GM12878 (cell line): ENCODE measurements around the gene PCDHGB2. TPM values are rescaled to one million over a fixed set of nuclear protein-coding genes. Genes with fewer than 3 reads are reported as not detected.

Source experiments
- ATAC-seq: fragments of 200-7000 bp; cut with Tn5 transposase; 3 replicates; pipeline ENCODE4 v1.9.1; 2020; ENCODE audit warnings: mild to moderate bottlenecking, moderate library complexity
- BruUV-seq: library from RNA; stranded (reverse); fragments of 400-500 nt; replicated peaks from 2 replicates; lab custom pipeline; 2021; lab: Mats Ljungman, UMichigan
- CTCF ChIA-PET: fragments of 300-600 bp; sonication (Branson Sonifier 250); formaldehyde crosslinking; extraction: SDS; loops from one replicate; lab custom pipeline; 2021; ENCODE audit warnings: inconsistent platforms; lab: Yijun Ruan, JAX
- POLR2A ChIA-PET: fragments of 350-600 bp; formaldehyde crosslinking; extraction: SDS; loops from one replicate; lab custom pipeline; 2021; ENCODE audit warnings: inconsistent platforms; lab: Charles Lee
- RAD21 ChIA-PET: fragments of 300-600 bp; sonication (Branson Sonifier 250); formaldehyde crosslinking; loops from one replicate; lab custom pipeline; 2023; ENCODE audit warnings: antibody characterized with exemption; ENCODE audit not compliant: unreplicated experiment; lab: Charles Lee
- SMC1A ChIA-PET: fragments of 300-600 bp; sonication (Branson Sonifier 250); formaldehyde crosslinking; loops from one replicate; lab custom pipeline; 2023; ENCODE audit not compliant: unreplicated experiment, uncharacterized antibody; lab: Charles Lee
- DNase-seq: peaks from one replicate; pipeline ENCODE4 v3.0.0-alpha.2; 2011; ENCODE audit warnings: low read depth, low spot score
- FAIRE-seq: peaks from 3 replicates; lab custom pipeline; 2011; peaks lifted over from hg19 to GRCh38; lab: Jason Lieb, UNC
- H2AFZ ChIP-seq: 2 replicates; pipeline ENCODE4 v1.6.0; 2011; ENCODE audit warnings: low read depth, low read length, control low read depth; ENCODE audit not compliant: control insufficient read depth
- H3K27ac ChIP-seq: 2 replicates; pipeline ENCODE4 v1.5.1; 2011; ENCODE audit warnings: control low read depth; ENCODE audit not compliant: control insufficient read depth, insufficient read depth
- H3K27me3 ChIP-seq, 2 experiments: replicated peaks in 1 of 2; 2 replicates each; pipeline versions ENCODE4 v1.6.0 to v1.6.1; 2011; ENCODE audit warnings: low read length in 1 of 2; ENCODE audit not compliant: control insufficient read depth in 2 of 2, insufficient read depth in 2 of 2
- H3K36me3 ChIP-seq, 2 experiments: 2 replicates each; pipeline ENCODE4 v1.5.1; 2011; ENCODE audit warnings: low read length in 1 of 2; ENCODE audit not compliant: control insufficient read depth in 2 of 2, insufficient read depth in 2 of 2
- H3K4me1 ChIP-seq: 2 replicates; pipeline ENCODE4 v1.6.1; 2011; ENCODE audit warnings: mild to moderate bottlenecking, low read length, moderate library complexity, mixed read lengths; ENCODE audit not compliant: control insufficient read depth, insufficient read depth
- H3K4me2 ChIP-seq: 2 replicates; pipeline ENCODE4 v1.6.0; 2011; ENCODE audit warnings: control low read depth; ENCODE audit not compliant: control insufficient read depth, insufficient read depth
- H3K4me3 ChIP-seq: fragments of 200-600 bp; sonication (generic); 2 replicates; pipeline ENCODE4 v1.5.1; 2016
- H3K79me2 ChIP-seq: 2 replicates; pipeline ENCODE4 v1.6.0; 2011; ENCODE audit warnings: low read length; ENCODE audit not compliant: control insufficient read depth, insufficient read depth
- H3K9ac ChIP-seq: 2 replicates; pipeline ENCODE4 v1.8.0; 2011; ENCODE audit warnings: low read length, control low read depth, mixed read lengths; ENCODE audit not compliant: control insufficient read depth, insufficient read depth
- H3K9me3 ChIP-seq: replicated peaks from 3 replicates; pipeline ENCODE4 v1.5.1; 2011; ENCODE audit warnings: mild to moderate bottlenecking, low read length; ENCODE audit not compliant: control insufficient read depth, insufficient read depth
- H4K20me1 ChIP-seq: 2 replicates; pipeline ENCODE4 v1.6.0; 2011; ENCODE audit not compliant: control insufficient read depth, insufficient read depth
- BRCA1 ChIP-seq: IDR thresholded peaks from 2 replicates; pipeline ENCODE4 v1.6.1; 2011; ENCODE audit warnings: low read depth, low read length, improper control_type of control experiment
- CHD4 ChIP-seq: fragments of 200-600 bp; sonication (generic); IDR thresholded peaks from 2 replicates; pipeline ENCODE4 v1.6.1; 2016; ENCODE audit warnings: mild to moderate bottlenecking
- CTCF ChIP-seq, 3 experiments: IDR thresholded peaks in 2 of 3; conservative IDR thresholded peaks in 1 of 3; 2 replicates each; pipeline ENCODE4 v1.5.1; 2011; ENCODE audit warnings: low read depth in 3 of 3, low read length in 3 of 3, mild to moderate bottlenecking in 3 of 3, control low read depth in 2 of 3, moderate library complexity in 2 of 3, inconsistent platforms in 1 of 3, mixed read lengths in 1 of 3; ENCODE audit not compliant: control insufficient read depth in 2 of 3, insufficient read depth in 1 of 3; ENCODE audit errors: extremely low read depth in 1 of 3
- ETV6 ChIP-seq, 2 experiments: fragments of 450-650 bp in 1 of 2; IDR thresholded peaks in 1 of 2; conservative IDR thresholded peaks in 1 of 2; 2 replicates each; pipeline ENCODE4 v1.6.1; 2014; ENCODE audit warnings: antibody characterized with exemption in 1 of 2, borderline replicate concordance in 1 of 2, low read depth in 1 of 2, mild to moderate bottlenecking in 1 of 2, moderate library complexity in 1 of 2
- JUND ChIP-seq: IDR thresholded peaks from 2 replicates; pipeline ENCODE4 v1.6.1; 2012; ENCODE audit warnings: low read depth, mild to moderate bottlenecking, low read length, improper control_type of control experiment, moderate library complexity
- MYB ChIP-seq: fragments of 150-350 bp; IDR thresholded peaks from 2 replicates; pipeline ENCODE4 v1.6.1; 2014; ENCODE audit warnings: mild to moderate bottlenecking, low read depth, low read length, borderline replicate concordance
- MYC ChIP-seq: IDR thresholded peaks from 2 replicates; pipeline ENCODE4 v1.6.1; 2011; ENCODE audit warnings: mild to moderate bottlenecking, low read length, moderate library complexity, inconsistent platforms; ENCODE audit not compliant: insufficient read depth, insufficient replicate concordance, insufficient read length, severe bottlenecking
- NFYA ChIP-seq: IDR thresholded peaks from 2 replicates; pipeline ENCODE4 v1.6.1; 2011; ENCODE audit warnings: low read depth, mild to moderate bottlenecking, low read length, improper control_type of control experiment, borderline replicate concordance
- POU2F2 ChIP-seq: IDR thresholded peaks from 3 replicates; pipeline ENCODE4 v1.6.1; 2011; ENCODE audit warnings: low read depth, mild to moderate bottlenecking, low read length, borderline replicate concordance
- RAD21 ChIP-seq: IDR thresholded peaks from 2 replicates; pipeline ENCODE4 v1.6.1; 2011; ENCODE audit warnings: mild to moderate bottlenecking, low read depth, low read length, moderate library complexity; ENCODE audit not compliant: insufficient read depth
- SKIL ChIP-seq: fragments of 450-650 bp; IDR thresholded peaks from 2 replicates; pipeline ENCODE4 v1.6.1; 2017; ENCODE audit warnings: mild to moderate bottlenecking, low read depth, inconsistent platforms; ENCODE audit not compliant: poor library complexity, severe bottlenecking
- SP1 ChIP-seq: IDR thresholded peaks from one replicate; pipeline ENCODE4 v1.6.1; 2011; ENCODE audit warnings: low read depth, low read length
- USF1 ChIP-seq: IDR thresholded peaks from 2 replicates; pipeline ENCODE4 v1.6.1; 2011; ENCODE audit warnings: borderline replicate concordance, low read depth, mild to moderate bottlenecking, moderate library complexity, mixed read lengths, low read length; ENCODE audit not compliant: insufficient read depth; ENCODE audit errors: extremely low read length
- ZSCAN29 ChIP-seq: fragments of 450-650 bp; IDR thresholded peaks from 2 replicates; pipeline ENCODE4 v1.6.1; 2017; ENCODE audit warnings: mild to moderate bottlenecking, moderate library complexity
- WGBS: methylation state at CpG from one replicate; pipeline ENCODE4 v1.1.6; 2016; ENCODE audit warnings: low lambda C conversion rate; ENCODE audit not compliant: insufficient replicate concordance, insufficient coverage; ENCODE audit errors: missing lambda C conversion rate; 5-methylcytosine and 5-hydroxymethylcytosine counted together
- in situ Hi-C: fragments of 300-500 bp; cut with MboI; formaldehyde crosslinking; loops from 9 replicates; pipeline ENCODE4 v1.14.3; 2018; ENCODE audit warnings: mixed read lengths
- intact Hi-C: fragments of 100-400 bp; cut with micrococcal nuclease; formaldehyde crosslinking; loops from one replicate; pipeline ENCODE4 v1.14.2; 2022; ENCODE audit not compliant: unreplicated experiment
- polyA plus RNA-seq, 11 experiments: library from polyadenylated mRNA; depleted of rRNA in 4 of 11; unstranded in 6 of 11; stranded (reverse) in 5 of 11; fragments of >200 nt; fragmentation: Nextera tagmentation in 4 of 11; fragmentation: Illumina TruSeq in 1 of 11; extraction: Ambion mirVana in 4 of 11; extraction: Trizol in 1 of 11; gene quantifications; 1 replicate in 1 of 11; 2 replicates in 10 of 11; pipeline versions ENCODE4 v1.2.1 to v1.2.3, GENCODE V29; 2011 to 2016; ENCODE audit warnings: inconsistent platforms in 2 of 11, missing spikeins in 2 of 11, low read depth in 1 of 11
- total RNA-seq, 4 experiments: library from RNA; depleted of rRNA in 3 of 4; stranded (reverse); fragments of >200 nt in 3 of 4; fragmentation: Illumina TruSeq in 1 of 4; extraction: Trizol in 1 of 4; gene quantifications; 2 replicates each; pipeline versions ENCODE4 v1.2.1 to v1.2.3, GENCODE V29; 2013 to 2021

The PCDHGB2 gene
- total and polyA plus RNA-seq, 10 of the 15 experiments (the other 5 are each of a cell fraction or from before 2014, with no cell fraction given) = 0.06 to 0.38 (median 0.19) TPM; not detected in 2

DNA sequence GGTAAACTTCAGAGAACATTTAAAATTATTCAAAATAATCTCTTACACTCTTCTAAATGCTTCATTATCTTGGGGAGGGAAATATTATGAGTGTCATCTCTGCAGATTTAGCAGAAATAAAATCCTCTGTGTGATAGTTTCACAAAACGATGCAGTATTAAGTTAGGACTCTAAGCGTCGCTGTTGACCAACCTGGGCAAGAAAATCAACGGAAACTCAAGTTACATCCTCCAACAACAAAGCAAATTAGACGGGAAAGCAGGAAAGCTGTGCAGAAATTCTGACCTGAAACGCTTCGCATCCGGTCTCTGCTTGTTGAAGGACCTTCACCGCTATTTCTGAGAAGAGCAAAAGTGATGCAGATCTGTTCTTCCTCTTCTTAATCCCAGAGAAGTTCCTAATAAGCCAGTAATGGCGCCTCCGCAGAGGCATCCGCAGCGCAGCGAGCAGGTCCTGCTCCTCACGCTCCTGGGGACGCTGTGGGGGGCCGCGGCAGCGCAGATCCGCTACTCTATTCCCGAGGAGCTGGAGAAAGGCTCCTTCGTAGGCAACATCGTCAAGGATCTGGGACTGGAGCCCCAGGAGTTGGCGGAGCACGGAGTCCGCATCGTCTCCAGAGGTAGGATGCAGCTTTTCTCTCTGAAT is 14.0 kb downstream of the PCDHGB2 start, which contains the start of gene PCDHGA6:
PCDHGA6 (plus strand) TSS at position 219 of the 645 bp plus-strand sequence; CDS start at position 412, 193 bp downstream.
- Histone ChIP-seq H3K4me3 (no peak within 1 kb of the TSS), H3K36me3 (no peaks in the 10 kb centered on the region), H3K4me2 (no peak within 1 kb of the TSS), H3K9ac (no peak within 1 kb of the TSS), H4K20me1 (no peaks in the 10 kb centered on the region), H3K27me3 (no peaks in the 10 kb centered on the region), H3K27ac (no peak within 1 kb of the TSS), H3K79me2 (no peaks in the 10 kb centered on the region), H2AFZ (no peak within 1 kb of the TSS; the same call in 1 of the 2 replicates), H3K9me3 (peaks cover 17% of the 10 kb centered on the region; the same call in 2 of the 3 replicates), H3K4me1 (no peaks in the 10 kb centered on the region)
- FAIRE-seq = no peak
- no TSS peak for BruUV-seq
- DNase-seq = no peak
- ChIA-PET CTCF (interaction anchor here (0.9 to 1.3 kb wide), 3 partner anchors 47 to 190 kb away, joined by 3 to 6 read pairs (median 3); partner anchors contain the start of gene PCDHGA11), POLR2A (no interaction called here), RAD21 (no interaction called here), SMC1A (interaction anchor here (0.8 kb wide), 1 partner anchor 23 kb away, joined by 5 read pairs; no protein-coding TSS in a partner anchor)
- no peak for ATAC-seq
- TF ChIP-seq CTCF (IDR thresholded peaks at IDR 0.05 in 2 of 3, conservative IDR thresholded peaks at IDR 0.05 in 1 of 3; ENCODE audit: control insufficient read depth in 2 of 3, extremely low read depth in 1 of 3, insufficient read depth in 1 of 3, low read depth in 3 of 3, low read length in 3 of 3) = peak in 1 of 3 experiments; percentile 32; a peak in 3 of 6 replicates
- TF ChIP-seq MYB = no peak
- no peak for TF ChIP-seq USF1
- no peak for TF ChIP-seq MYC
- TF ChIP-seq NFYA = no peak
- no peak for TF ChIP-seq BRCA1
- no peak for TF ChIP-seq CHD4
- TF ChIP-seq POU2F2 = no peak
- no peak for TF ChIP-seq SP1
- TF ChIP-seq ETV6 (conservative IDR thresholded peaks at IDR 0.05 in 1 of 2, IDR thresholded peaks at IDR 0.05 in 1 of 2; ENCODE audit: borderline replicate concordance in 1 of 2, low read depth in 1 of 2) = no peak
- TF ChIP-seq ZSCAN29 = no peak
- TF ChIP-seq JUND = no peak
- TF ChIP-seq SKIL = no peak
- TF ChIP-seq RAD21 = peak; percentile 51
- in situ Hi-C loops (no loop called here), intact Hi-C loops (no loop called here)
- 79% methylated on average over 26 of the region's 27 CpGs for WGBS
